Fibroblast of pulmonary artery (primary cell): Measurements from ENCODE around the gene PGA4.
"Not testable (repeated sequence)": the region's sequence is repeated elsewhere in the genome, so short reads cannot be mapped to it uniquely, and the experiment has no call there.

ENCODE experiments used
- DNase-seq: peaks from one replicate; pipeline ENCODE4 v3.0.0-alpha.2; 2010; ENCODE audit warnings: low read depth
- H3K4me3 ChIP-seq: replicated peaks from 2 replicates; pipeline ENCODE4 v1.5.1; 2011; ENCODE audit warnings: low read depth, mild to moderate bottlenecking, control low read depth, low read length, moderate library complexity
- CTCF ChIP-seq: IDR thresholded peaks from 2 replicates; pipeline ENCODE4 v1.5.1; 2011; ENCODE audit warnings: mild to moderate bottlenecking, control low read depth, low read length, inconsistent platforms; ENCODE audit errors: missing control alignments

Gene PGA4

GRCh38 chr11:61222047-61222446 lies at the start of gene PGA4:
Gene PGA4 (plus strand): TSS chr11:61222347. CDS start chr11:61222401, 54 bp downstream.
- not testable (repeated sequence) for H3K4me3 ChIP-seq, DNase-seq

- H3K4me3 ChIP-seq = no peak overlapping the region
- TF ChIP-seq CTCF = no peak
- no peak for DNase-seq
Measured at GRCh38 chr11:61172356-61172755, 49.8 kb upstream of the PGA4 start.

- no peak overlapping the region for H3K4me3 ChIP-seq
- TF ChIP-seq CTCF = no peak
- DNase-seq = no peak
Measured at GRCh38 chr11:61172888-61173287, 49.3 kb upstream of the PGA4 start.

- H3K4me3 ChIP-seq = no peak overlapping the region
- no peak for TF ChIP-seq CTCF
- peak; percentile 31 for DNase-seq
Measured at GRCh38 chr11:61173456-61173855, 48.7 kb upstream of the PGA4 start.

- no peak overlapping the region for H3K4me3 ChIP-seq
- TF ChIP-seq CTCF = no peak
- DNase-seq = no peak
Measured at GRCh38 chr11:61174273-61174672, 47.9 kb upstream of the PGA4 start.

- TF ChIP-seq CTCF = no peak
- H3K4me3 ChIP-seq = no peak overlapping the region
- DNase-seq = no peak
Measured at GRCh38 chr11:61174949-61175348, 47.2 kb upstream of the PGA4 start.

- no peak overlapping the region for H3K4me3 ChIP-seq
- no peak for TF ChIP-seq CTCF
- no peak for DNase-seq
Measured at GRCh38 chr11:61176446-61176845, 45.7 kb upstream of the PGA4 start.

- not testable (repeated sequence) for H3K4me3 ChIP-seq, DNase-seq
Measured at GRCh38 chr11:61180205-61180604, 41.9 kb upstream of the PGA4 start.
